Ovary (tissue), 3 donors: ENCODE data around the gene NHERF1.

Source experiments
- CTCF ChIP-seq, 3 donors: fragments of 450-650 bp in 2 of 3; fragments of 200-600 bp in 1 of 3; IDR thresholded peaks; one replicate each; pipeline versions ENCODE4 v1.5.1 to v1.8.0; 2016 to 2022; ENCODE audit warnings: antibody characterized with exemption in 3 of 3, mild to moderate bottlenecking in 1 of 3
- EP300 ChIP-seq: sonication (generic); formaldehyde crosslinking; IDR thresholded peaks from one replicate; pipeline ENCODE4 v1.6.1; 2017; ENCODE audit warnings: antibody characterized with exemption
- POLR2A ChIP-seq: fragments of 450-650 bp; IDR thresholded peaks from one replicate; pipeline ENCODE4 v1.6.1; 2017; ENCODE audit warnings: antibody characterized with exemption, mild to moderate bottlenecking, moderate library complexity
- donor health status: DM: no; HTN: no; CAD: no.

- TF ChIP-seq CTCF (IDR thresholded peaks at IDR 0.05) (no peak), POLR2A (no peak), EP300 (no peak)
Measured at GRCh38 chr17:74759941-74760340, 11.5 kb downstream of the NHERF1 start.
